HG03095 (cell line): Measurements from ENCODE around the gene TAPBPL.
"Not testable (repeated sequence)": the region's sequence is repeated elsewhere in the genome, so short reads cannot be mapped to it uniquely, and the experiment has no call there.

Source experiments
- ATAC-seq: cut with Tn5 transposase; IDR thresholded peaks from one replicate; pipeline ENCODE4 v1.9.1; 2021; ENCODE audit warnings: moderate library complexity; ENCODE audit not compliant: unreplicated experiment

TAPBPL gene

DNA sequence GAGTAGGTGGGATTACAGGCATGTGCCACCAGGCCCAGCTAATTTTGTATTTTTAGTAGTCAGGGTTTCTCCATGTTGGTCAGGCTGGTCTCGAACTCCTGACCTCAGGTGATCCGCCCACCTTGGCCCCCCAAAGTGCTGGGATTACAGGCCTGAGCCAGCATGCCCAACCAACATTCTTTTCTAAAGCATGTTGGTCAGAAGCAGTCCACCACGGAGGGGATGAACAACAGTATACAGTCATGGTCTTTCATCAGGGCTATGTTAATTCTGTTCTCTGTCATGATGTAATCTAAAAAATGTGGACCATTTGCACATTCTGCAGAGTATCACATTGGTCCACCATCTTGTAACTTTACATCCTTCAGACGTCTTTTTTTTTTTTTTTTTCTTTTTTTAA, 37.6 kb downstream of the TAPBPL start:
- no peak for ATAC-seq

DNA sequence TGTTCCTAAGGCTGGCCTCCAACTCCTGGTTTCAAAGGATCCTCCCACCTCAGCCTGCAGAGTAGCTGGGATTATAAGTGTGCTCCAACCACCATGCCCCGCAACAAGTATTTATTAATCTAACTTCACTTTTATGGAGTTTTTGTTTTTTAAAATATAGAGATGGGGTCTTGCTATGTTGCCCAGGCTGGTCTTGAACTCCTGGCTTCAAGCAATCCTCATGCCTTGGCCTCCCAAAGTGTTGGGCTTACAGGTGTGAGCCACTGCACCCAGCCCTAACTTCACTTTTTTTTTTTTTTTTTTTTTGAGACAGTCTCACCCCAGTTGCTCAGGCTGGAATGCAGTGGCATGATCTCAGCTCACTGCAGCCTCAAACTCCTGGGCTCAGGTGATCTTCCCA, 38.8 kb downstream of the TAPBPL start:
- not testable (repeated sequence) for ATAC-seq

DNA sequence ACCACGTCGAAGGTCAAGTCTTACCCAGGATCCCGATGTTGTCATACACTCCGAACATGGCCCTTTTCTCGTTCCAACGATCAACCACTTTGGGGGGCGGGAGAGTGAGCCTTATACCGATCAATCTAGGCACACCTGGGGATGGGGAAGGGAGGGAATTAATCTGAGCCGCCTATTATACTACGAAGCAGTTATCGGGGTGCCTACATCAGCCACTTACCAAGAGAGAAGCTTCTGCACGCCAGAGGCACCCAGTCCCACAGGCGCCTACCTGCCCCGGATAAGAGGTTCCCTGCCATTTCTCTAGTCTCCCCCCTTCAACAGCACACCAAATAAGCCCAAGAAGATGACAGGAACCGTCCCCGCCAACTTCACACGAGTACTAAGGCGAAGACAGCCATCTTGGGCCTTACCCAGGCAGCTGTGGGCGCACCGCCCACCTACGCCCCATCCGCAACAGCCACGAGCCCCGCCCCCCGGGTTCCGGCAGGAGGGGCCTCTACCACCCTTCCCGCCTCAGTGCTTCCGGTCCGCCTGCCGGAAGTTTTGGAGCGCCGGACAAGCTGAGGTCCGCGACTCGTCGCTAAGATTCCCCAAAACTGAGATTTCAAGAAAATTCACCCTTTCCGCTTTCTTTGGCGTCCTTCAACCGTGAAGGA, 41.1 kb downstream of the TAPBPL start, which contains the start of gene MRPL51:
MRPL51 (minus strand) TSS at position 425 of the 659 bp plus-strand sequence; CDS start at position 299, 126 bp downstream.
- ATAC-seq, result peak; percentile 51

DNA sequence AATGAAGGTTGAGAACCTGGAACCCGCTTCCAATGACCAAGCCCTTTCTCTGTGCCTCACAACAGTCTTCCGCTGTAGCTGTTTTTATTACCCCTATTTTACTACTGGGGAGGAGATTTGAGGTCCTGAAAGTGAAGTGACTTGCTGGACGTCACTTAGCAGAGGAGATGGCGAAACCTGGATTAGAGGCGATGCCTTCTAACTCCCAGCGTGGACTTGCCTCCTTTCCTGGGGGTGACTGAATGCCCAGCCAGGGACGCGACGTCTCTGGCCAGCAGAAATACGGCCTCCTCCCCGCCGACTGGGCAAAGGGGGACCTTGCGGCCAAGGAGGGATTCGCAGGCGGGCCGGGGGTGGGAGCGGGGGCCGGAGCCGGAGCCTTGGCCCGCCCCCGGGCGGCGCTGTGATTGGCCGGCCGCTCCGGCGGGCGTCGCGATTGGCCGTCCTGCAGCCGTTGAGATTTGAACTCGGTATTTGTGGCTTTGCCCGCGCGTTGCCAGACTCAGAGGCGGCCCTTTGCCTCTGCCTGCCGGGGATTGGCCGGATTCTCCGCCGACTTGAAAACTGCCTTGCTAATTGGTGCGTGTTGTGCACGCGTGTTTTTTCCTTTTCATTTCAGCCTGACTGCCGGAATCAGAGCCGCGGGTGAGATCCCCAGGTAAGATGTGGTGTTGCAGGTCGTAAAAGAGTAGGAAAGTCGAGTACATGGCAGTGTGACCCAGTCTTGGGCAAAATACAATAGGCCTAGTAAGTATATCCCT, 41.8 kb downstream of the TAPBPL start, which contains the start of gene NCAPD2:
NCAPD2 (plus strand) TSS at position 606 of the 761 bp plus-strand sequence. CDS start 997 bp downstream, outside the sequence.
- peak; percentile 81 for ATAC-seq

DNA sequence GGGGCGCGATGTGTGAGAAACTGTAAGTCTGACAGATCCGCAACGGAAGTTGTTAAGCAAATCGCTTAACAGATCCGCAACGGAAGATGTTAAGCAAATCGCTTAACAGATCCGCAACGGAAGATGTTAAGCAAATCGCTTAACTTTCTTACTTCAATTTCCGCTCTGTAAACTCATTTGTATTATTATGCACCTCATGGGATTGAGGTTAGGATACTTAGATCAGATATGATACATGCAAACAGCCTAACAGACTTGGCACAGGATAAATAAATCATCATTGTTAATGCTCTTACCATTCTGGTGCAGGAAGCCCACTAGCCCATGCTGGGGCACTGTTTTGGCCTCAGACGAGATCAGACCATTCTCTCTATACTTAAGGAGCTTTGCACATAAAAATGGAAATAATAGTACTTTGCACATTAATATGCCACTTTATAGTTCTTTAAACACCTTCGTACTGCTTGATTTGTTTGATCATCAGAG, 42.5 kb downstream of the TAPBPL start:
- no peak for ATAC-seq

DNA sequence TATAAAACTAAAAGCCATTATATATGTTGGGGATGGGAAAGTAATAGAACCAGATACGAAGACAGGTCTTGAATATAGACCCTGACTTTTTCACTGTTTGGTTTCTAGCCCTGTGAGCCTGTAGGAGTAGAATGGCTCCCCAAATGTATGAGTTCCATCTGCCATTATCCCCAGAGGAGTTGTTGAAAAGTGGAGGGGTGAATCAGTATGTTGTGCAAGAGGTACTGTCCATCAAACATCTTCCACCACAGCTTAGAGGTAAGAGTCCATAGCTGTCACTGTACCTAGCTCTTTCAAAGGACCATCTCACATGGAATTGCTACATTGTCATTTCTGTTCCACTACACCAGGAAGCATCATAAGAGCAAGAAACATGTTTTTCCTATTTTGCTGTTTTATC, 43.1 kb downstream of the TAPBPL start:
- no peak for ATAC-seq

DNA sequence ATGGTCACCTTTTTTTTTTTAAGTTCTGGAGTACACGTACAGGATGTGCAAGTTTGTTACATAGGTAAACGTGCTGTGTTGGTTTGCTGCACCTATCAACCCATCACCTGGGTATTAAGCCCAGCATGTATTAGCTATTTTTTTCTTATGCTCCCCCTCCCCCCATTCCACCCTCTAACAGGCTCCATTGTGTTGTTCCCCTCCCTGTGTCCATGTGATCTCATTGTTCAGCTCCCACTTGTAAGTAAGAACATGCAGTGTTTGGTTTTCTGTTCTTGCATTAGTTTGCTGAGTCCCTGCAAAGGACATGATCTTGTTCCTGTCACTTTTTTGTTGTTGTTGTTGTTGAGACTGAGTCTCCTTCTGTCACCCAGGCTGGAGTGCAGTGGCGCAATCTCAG, 45.4 kb downstream of the TAPBPL start:
- not testable (repeated sequence) for ATAC-seq

DNA sequence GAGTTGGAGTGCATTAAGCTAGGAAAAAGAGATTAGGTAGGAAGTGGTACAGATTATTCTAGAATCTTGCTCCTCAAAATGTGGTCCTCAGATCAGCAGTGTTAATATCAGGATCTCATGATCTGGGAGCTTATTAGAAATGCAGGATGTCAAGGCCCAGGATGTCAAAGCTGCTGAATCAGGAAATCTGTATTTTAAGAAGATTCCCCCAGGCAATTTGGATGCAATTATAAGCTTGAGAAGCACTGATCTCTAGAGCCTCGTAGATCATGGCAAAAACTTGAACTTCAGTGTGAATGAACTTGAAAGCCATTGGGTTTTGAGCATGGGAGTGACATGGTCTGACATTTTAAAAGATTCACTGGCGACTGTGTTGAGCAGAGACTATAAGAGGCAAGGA, 48.6 kb downstream of the TAPBPL start:
- no peak for ATAC-seq

DNA sequence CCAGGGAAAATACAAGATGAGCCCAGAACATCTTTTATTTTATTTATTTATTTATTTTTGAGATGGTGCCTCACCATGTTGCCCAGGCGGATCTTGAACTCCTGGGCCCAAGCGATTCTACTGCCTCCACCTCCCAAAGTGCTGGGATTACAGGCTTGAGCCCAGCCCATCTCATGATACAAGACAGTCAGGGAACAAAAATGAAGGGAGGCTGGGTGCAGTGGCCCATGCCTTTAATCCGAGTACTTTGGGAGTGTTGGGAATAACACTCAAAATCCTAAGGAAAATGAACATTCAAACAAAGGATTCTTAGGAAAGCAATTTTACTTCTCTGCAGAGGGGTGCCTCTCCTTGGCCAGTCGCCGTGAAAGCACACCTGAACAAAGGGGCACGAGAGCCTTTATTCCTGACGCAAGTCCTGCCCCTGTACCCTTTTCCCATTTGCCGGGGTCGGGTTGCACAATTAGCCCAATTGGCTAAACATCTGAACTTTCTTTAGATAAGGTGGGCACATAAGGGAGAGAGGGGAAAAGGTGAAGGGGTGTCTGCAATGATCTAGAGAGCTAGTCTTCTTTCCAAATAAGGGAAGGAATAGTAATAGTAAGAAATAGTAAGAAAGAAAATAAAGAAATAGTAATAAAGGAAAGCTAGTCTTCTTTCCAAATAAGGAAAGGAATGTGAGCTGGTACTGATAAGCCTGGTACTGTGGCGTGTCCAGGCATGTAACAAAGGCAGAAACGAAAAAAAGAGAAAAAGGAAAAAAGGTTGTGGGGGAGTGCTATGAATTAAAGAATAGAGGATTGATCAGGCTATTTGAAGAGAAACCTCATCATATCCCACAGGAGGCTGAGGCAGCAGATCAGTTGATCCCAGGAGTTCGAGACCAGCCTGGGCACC, 55.5 kb downstream of the TAPBPL start:
- ATAC-seq, result no peak

DNA sequence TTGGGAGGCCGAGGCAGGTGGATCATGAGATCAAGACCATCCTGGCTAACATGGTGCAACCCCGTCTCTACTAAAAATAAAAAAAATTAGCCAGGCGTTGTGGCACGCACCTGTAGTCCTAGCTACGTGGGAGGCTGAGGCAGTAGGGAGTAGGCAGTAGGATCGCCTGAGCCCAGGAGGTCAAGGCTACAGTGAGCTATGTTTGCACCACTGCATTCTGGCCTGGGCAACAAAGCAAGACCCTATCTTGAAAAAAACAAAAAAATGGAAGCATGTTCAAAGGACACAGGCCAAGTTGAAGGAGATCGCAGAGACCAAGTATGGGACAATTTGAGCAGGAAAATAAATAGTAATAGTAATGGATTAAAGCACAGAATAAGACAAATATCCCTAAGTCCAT, 56.2 kb downstream of the TAPBPL start:
- no peak for ATAC-seq
